ENCODE measurements around the gene AKAP8L.

The AKAP8L gene

DNA sequence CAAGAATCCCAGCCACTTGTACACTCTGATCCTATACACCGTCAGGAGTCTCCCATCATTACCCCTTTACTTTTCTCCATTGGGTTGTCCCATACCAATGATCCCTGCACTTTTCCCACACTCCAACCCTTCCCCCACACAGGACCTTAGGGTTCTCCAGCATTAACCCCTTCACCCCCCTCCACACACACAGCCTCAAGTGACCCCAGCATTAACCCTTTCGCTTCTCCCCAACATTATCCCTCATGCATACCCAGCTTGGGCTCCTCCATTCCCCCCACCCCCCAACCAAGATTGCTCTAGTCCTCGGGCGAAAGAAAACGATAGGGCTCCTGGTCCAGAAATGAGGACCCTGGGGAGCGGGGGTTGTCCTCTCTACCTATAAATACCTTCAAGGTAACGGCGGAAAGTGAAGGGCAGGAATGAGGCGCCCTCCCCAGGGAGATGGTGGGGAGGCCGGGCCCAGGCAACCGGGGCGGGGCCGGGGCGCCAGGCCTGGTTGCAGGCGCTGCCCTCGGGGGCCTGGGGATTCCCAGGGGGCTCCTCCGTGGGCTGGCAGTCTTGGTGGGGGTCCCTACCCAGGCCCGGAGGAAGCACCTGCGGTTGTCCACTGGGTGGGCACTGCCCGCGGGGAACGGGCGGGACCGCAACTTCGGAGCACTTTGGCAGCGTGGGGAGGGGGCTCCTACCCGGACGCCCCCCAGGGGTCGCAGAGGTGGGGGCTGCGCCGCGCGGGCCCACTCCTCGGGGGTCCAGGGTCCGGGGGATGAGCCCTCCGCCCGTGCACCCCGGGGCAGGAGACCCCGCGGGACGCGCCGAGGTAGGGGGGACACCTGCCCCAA is 30.2 kb upstream of the AKAP8L start:
- no peak for DNase-seq

DNA sequence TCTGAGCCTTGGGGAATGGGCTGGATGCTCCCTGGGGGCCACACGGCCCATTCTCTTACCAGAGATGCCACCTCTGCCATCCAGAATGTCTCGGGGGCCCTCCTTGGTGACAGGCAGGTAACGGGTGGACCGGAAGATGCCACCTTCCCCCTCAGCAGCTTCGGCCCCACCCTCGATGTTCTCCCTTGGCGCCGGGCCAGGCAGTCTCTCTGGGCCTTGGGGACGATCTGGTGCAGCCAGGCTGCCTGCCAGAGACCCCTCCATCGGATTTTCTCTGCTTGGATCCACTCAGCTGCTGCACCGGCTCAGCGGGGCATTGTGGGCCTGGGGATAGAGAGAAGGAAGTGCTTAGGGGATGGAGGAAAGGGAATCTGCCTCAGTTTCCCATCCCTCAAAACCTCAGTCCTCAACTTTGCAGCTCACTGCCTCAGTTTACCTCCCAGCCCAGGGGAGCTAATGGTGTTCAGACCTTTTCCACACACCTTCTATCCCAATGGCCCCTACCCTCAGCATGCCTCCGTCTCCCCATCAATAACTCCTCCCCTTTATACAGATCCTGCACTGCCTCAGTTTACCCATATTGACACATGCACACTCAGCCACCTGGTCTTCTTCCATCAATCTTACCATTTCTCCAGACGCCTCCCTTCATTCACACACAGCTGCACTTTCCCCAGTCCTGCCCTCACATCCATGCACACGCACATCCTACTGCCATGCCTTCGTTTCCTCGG is 29.4 kb upstream of the AKAP8L start:
- DNase-seq: no peak

DNA sequence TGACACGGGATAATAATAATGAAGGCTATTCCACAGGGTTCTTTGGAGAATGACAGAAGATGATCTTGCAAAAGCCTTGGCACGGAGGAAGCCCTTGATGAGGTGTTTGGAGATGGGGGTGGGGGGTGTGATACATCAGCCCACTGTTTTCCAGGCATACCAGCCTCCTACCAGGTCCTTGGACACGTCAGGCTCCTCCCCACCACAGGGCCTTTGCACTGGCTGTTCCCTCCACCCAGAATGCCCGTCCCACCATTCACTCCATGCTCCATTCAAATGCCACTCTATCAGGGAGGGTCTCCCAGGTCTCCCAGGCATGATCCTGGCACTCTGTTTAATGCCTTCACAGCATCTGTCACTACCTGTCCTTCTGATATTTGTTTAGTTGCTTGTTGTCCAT is 28.3 kb upstream of the AKAP8L start:
- DNase-seq: no peak

GRCh38 chr19:15445807-15446376 is 27.1 kb upstream of the AKAP8L start:
- no peak for DNase-seq

DNA sequence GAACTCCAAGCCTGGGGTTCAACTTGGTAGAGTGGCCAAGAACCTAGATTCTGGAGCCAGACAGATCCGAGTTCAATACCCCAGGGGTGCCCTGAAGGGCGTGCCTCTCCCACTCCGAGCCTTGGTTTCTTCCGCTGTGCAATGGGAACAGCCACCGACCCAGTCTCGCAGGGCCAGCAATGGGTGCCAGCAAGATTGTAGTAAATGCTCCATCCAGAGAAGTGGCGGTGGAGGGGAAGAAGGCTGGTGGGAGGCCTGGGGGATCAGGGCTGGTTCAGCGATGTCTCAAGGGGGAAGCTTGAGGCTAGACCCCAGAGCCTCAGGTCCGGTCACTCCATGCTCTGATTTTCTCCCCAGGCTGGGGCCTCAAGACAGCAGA is 26.4 kb upstream of the AKAP8L start:
- DNase-seq: no peak

- DNase-seq: no peak
Measured at GRCh38 chr19:15444505-15445226, 25.9 kb upstream of the AKAP8L start.

DNA sequence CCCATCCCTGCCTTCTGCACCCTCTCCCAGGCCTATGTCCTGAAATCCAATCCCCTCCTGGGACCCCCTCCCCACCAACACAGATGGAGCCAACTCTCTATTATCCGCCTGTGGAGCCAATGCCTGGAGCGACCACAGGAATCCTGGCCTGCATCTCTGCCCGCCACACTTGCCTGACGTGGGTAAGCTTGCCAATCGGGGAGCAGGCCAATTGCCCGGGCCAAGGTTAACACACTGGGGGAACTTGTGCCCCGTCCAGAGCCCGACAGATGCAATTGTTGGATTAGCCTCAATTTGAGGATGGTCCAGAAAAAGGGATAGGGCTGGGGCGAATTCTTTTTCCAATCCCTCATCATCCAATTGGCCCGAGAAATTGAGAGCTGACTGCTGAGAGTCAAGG is 25.1 kb upstream of the AKAP8L start:
- DNase-seq: no peak

GRCh38 chr19:15443325-15443724 is 24.5 kb upstream of the AKAP8L start:
- DNase-seq: no peak

- no peak for DNase-seq
Measured at GRCh38 chr19:15442142-15442920, 23.5 kb upstream of the AKAP8L start.

DNA sequence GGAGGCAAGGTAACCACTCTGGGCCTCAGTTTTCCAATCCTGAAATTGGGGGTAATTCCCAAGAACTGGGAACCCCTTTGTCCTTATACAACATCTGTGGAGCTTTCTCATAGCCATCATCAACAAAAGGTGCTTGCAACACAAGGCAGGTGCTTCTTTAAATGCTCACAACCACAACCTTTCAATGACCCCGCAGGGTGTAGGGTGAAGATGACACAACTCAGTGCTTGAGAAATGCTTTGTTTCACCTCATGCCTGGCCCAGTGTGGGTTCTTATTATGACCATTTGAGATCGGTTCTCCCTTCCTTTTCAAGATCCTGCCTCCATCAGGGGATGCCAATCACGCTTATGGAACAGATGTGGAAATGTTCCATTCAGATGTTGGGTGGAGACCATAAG is 22.5 kb upstream of the AKAP8L start:
- DNase-seq: no peak

DNA sequence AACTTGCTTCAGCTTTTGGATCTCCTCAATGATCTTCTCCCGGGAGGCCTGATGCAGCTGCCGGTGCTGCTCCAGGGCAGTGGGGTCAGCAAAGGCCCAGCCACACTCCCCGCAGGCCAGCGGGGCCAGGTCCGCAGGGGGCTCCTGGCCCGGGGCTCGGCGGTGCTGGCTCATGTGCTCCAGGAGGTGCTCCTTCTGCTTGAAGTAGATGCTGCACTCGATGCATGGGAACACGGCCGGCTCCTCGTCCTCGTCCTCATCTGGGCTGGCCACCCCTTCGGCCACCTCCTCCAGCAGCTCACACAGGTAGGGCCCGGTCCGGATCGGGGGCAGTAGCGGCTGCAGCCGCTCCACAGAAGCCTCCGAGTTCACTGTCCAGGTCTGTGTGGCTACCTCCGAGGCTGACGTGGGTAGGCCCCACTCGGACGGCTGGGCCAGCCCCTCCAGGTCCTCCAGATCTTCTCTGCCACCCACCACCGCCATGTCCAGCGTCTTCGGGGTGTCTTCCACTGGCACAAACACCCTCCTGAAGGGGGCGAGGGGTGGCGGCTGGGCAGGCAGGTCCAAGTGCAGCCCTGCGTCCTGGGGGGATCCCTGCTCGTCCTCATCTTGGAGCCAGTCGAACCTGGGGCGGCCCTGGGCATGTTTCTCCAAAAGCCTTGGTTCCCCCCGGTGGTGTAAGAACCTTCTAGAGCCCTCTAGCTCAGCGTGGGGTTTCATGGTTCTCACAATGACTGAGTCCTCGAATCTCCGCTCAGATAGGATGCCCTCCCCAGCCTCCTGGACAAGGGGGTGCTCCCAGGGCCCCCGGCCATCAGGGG is 21.2 kb upstream of the AKAP8L start:
- no peak for DNase-seq

GRCh38 chr19:15439078-15439799 is 20.5 kb upstream of the AKAP8L start:
- no peak for DNase-seq

- no peak for DNase-seq
Measured at GRCh38 chr19:15438577-15438976, 19.8 kb upstream of the AKAP8L start.

DNA sequence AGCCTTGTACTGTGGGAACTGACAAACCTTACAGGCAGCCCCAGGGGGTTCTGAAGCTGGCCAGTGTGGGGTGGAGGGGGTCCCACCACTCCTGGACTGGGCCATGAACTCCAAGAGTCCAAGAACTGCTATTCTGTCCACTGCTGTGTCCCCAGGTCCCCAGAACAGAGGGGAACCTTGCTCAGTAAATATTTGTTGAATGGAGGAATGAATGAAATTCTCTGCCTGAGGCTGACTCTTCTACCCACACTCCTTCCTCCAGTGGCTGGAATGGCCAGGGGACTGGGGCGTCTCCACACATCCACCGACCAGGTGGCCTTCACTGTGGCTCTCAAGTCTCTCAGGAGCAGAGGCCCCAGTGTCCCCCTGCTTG is 19.3 kb upstream of the AKAP8L start:
- DNase-seq: no peak

DNA sequence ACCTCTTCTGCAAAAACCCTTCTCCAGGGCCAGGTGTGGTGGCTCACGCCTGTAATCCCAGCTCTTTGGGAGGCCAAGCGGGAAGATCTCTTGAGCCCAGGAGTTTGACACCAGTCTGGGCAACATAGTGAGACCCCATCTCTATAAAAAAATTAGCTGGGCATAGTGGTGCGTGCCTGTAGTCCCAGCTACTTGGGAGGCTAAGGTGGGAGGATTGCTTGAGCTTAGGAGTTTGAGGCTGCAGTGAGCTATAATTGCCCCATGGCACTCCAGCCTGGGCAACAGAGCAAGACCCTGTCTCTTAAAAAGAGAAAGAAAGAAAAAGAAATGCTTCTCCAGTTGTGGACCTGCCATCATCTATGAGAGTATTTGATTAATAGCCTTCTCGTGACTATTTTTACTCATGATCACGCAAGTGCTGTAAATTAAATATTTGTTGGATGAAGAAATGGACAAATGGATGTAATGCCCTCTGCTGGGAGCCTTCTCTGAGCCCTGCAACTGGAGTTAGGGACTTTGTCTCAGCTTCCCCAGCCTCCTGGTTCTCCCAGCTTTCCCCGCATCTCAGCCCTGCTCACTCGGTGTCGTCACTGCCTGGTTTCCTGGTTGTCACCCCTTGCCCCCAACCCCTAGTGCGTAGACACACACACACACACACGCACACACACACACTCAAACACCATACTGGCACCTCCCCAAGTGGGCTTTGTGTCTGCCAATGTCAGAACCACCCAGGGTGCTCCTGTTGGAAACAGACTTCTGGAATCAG is 18.8 kb upstream of the AKAP8L start:
- no peak for DNase-seq

DNA sequence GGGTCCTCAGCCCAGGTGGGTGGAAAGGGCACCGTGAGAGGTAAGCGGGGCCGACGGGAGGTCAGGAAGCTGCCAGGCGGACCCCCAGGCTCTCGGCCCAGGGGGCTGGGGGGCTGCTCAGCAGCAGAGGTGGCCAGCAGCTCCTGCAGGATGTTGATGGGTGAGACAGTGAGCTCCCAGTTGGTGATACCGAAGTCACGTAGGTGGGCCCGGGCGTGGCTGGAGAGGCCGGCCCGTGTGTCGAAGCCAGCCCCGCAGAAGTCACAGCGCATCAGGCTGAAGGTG is 18.0 kb upstream of the AKAP8L start:
- no peak for DNase-seq

GRCh38 chr19:15436012-15436825 is 17.4 kb upstream of the AKAP8L start:
- no peak for DNase-seq

DNA sequence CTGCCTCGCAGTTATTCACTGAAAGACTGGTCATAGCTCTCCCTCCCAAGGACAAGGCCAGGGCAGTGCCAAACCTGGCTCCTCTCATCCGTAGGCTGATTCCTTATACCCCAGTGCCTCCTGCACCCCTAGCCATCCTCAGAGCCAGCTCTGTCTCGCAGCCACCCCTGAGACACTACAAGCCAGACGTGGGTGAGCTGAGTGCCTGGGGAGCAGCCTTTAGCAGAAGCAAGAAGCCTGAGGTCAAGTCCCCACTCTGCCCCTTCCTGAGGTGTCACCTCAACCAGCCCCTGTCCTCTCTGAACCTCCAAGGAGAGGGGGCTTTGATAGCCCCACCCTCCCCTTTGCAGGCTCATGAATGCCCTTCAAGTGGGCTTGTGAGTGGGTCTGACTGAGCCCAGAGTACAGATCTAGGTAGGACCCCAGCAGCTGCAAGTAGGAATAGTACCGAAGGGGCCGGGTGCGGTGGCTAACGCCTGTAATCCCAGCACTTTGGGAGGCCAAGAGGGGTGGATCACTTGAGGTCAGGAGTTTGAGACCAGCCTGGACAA is 14.8 kb upstream of the AKAP8L start:
- no peak for DNase-seq

Measured in activated effector memory CD4-positive, alpha-beta T cell treated with Interleukin-2 at 50 U/mL for 16 hours (primary cell).